ENCODE results near the gene EGFL7. TPM values are rescaled to one million over a fixed set of nuclear protein-coding genes. Genes with fewer than 3 reads are reported as not detected.
A peak's percentile ranks its signal among the peaks of the same experiment; 100 is the strongest.
"Not testable (repeated sequence)": the region's sequence is repeated elsewhere in the genome, so short reads cannot be mapped to it uniquely, and the experiment has no call there.

Gene EGFL7
- total RNA-seq, 1 donor from 2014 or later: 272 TPM

GRCh38 chr9:136631038-136632000 lies 31.4 kb upstream of the EGFL7 start:
- peaks cover 27% of the 10 kb centered on the region for H3K4me1 ChIP-seq
- H3K27me3 ChIP-seq: no peaks in the 10 kb centered on the region
- H3K36me3 ChIP-seq: no peaks in the 10 kb centered on the region
- DNase-seq (ENCODE audit: extremely low spot score in 2 of 2): no peak
- TF ChIP-seq POLR2A (IDR thresholded peaks at IDR 0.05) (no peak), POLR2AphosphoS5 (IDR thresholded peaks at IDR 0.05; ENCODE audit: insufficient read depth in 1 of 2, low read depth in 1 of 2) (no peak), CTCF (IDR thresholded peaks at IDR 0.05) (peak; percentile 68 to 82 (median 72))
- H3K27ac ChIP-seq: no peak overlapping the region
- no peaks in the 10 kb centered on the region for H3K9me3 ChIP-seq
- intact Hi-C loops (cut with DNase I): loop anchor here (2.0 kb wide), 1 partner anchor 143 kb away; no protein-coding TSS in a partner anchor
- no peak overlapping the region for H3K4me3 ChIP-seq

- intact Hi-C loops (cut with DNase I); H3K27me3 ChIP-seq; DNase-seq (ENCODE audit: extremely low spot score in 2 of 2); H3K36me3 ChIP-seq; H3K9me3 ChIP-seq; H3K27ac ChIP-seq; H3K4me3 ChIP-seq: not testable (repeated sequence)
- H3K4me1 ChIP-seq: peaks cover 19% of the 10 kb centered on the region
Observed at GRCh38 chr9:136632072-136632471, 30.6 kb upstream of the EGFL7 start.

- peaks cover 16% of the 10 kb centered on the region for H3K4me1 ChIP-seq
- DNase-seq (ENCODE audit: extremely low spot score in 2 of 2); H3K27me3 ChIP-seq; H3K27ac ChIP-seq; H3K9me3 ChIP-seq; H3K4me3 ChIP-seq; intact Hi-C loops (cut with DNase I); H3K36me3 ChIP-seq: not testable (repeated sequence)
Observed at GRCh38 chr9:136632491-136633106, 30.1 kb upstream of the EGFL7 start.

GRCh38 chr9:136634904-136635303 lies 27.8 kb upstream of the EGFL7 start:
- Histone ChIP-seq H3K27ac (no peak overlapping the region), H3K4me3 (no peak overlapping the region), H3K9me3 (no peaks in the 10 kb centered on the region), H3K36me3 (no peaks in the 10 kb centered on the region), H3K4me1 (peaks cover 16% of the 10 kb centered on the region), H3K27me3 (no peaks in the 10 kb centered on the region)
- intact Hi-C loops (cut with DNase I): no loop called here
- DNase-seq (ENCODE audit: extremely low spot score in 2 of 2): no peak
- TF ChIP-seq CTCF (IDR thresholded peaks at IDR 0.05) (no peak), POLR2AphosphoS5 (IDR thresholded peaks at IDR 0.05; ENCODE audit: insufficient read depth in 1 of 2, low read depth in 1 of 2) (no peak)

GRCh38 chr9:136640171-136641111 lies 22.3 kb upstream of the EGFL7 start:
- no peak overlapping the region for H3K4me3 ChIP-seq
- intact Hi-C loops (cut with DNase I): no loop called here
- TF ChIP-seq POLR2A (IDR thresholded peaks at IDR 0.05): no peak
- no peak for DNase-seq (ENCODE audit: extremely low spot score in 2 of 2)
- peak overlapping the region; percentile 33 for H3K27ac ChIP-seq
- H3K9me3 ChIP-seq: no peaks in the 10 kb centered on the region
- no peaks in the 10 kb centered on the region for H3K36me3 ChIP-seq
- peaks cover 23% of the 10 kb centered on the region for H3K4me1 ChIP-seq
- no peaks in the 10 kb centered on the region for H3K27me3 ChIP-seq

- no peak overlapping the region for H3K4me3 ChIP-seq
- no peak for DNase-seq (ENCODE audit: extremely low spot score in 2 of 2)
- TF ChIP-seq POLR2AphosphoS5 (IDR thresholded peaks at IDR 0.05; ENCODE audit: insufficient read depth in 1 of 2, low read depth in 1 of 2) (no peak), CTCF (IDR thresholded peaks at IDR 0.05) (no peak)
- H3K27ac ChIP-seq: no peak overlapping the region
- H3K9me3 ChIP-seq: no peaks in the 10 kb centered on the region
- intact Hi-C loops (cut with DNase I): no loop called here
- H3K36me3 ChIP-seq: no peaks in the 10 kb centered on the region
- peaks cover 23% of the 10 kb centered on the region for H3K4me1 ChIP-seq
- H3K27me3 ChIP-seq: no peaks in the 10 kb centered on the region
Observed at GRCh38 chr9:136642439-136642921, 20.2 kb upstream of the EGFL7 start.

Data from vagina (tissue), 2 donors.